Activated CD4-positive, alpha-beta memory T cell treated with anti-CD3 and anti-CD28 coated beads, Interleukin-2, amount 10 ng/mL, durations not matched to agents 7 days and 5 days (primary cell): ENCODE results near the gene KDM3B. TPM values are rescaled to one million over a fixed set of nuclear protein-coding genes. Genes with fewer than 3 reads are reported as not detected.
"Not testable (repeated sequence)": the region's sequence is repeated elsewhere in the genome, so short reads cannot be mapped to it uniquely, and the experiment has no call there.

Experiments
- CTCF ChIA-PET: fragments of 350-600 bp; sonication (Branson Sonifier 250); formaldehyde crosslinking; loops from one replicate; lab custom pipeline; 2021; ENCODE audit warnings: antibody characterized with exemption, inconsistent platforms; lab: Charles Lee
- POLR2A ChIA-PET: fragments of 350-600 bp; sonication (Branson Sonifier 250); formaldehyde crosslinking; loops from one replicate; lab custom pipeline; 2021; ENCODE audit warnings: antibody characterized with exemption; lab: Charles Lee
- DNase-seq: peaks from one replicate; pipeline ENCODE4 v3.0.0-alpha.2; 2020
- H3K27ac Mint-ChIP-seq: one replicate; pipeline ENCODE4 v1.8.0; 2021; ENCODE audit warnings: mild to moderate bottlenecking, mixed read lengths
- H3K27me3 Mint-ChIP-seq: one replicate; pipeline ENCODE4 v1.8.0; 2021; ENCODE audit warnings: mixed read lengths
- H3K36me3 Mint-ChIP-seq: one replicate; pipeline ENCODE4 v1.8.0; 2021; ENCODE audit warnings: low read depth, mixed read lengths
- H3K4me1 Mint-ChIP-seq: one replicate; pipeline ENCODE4 v1.8.0; 2021; ENCODE audit warnings: mixed read lengths
- H3K4me3 Mint-ChIP-seq: one replicate; pipeline ENCODE4 v1.8.0; 2021; ENCODE audit warnings: mild to moderate bottlenecking, mixed read lengths
- H3K9me3 Mint-ChIP-seq: one replicate; pipeline ENCODE4 v1.8.0; 2021; ENCODE audit warnings: mixed read lengths
- total RNA-seq, 2 experiments: library from RNA; stranded (reverse); gene quantifications; one replicate each; pipeline ENCODE4 v1.2.3, GENCODE V29; 2021

Gene KDM3B, protein sequence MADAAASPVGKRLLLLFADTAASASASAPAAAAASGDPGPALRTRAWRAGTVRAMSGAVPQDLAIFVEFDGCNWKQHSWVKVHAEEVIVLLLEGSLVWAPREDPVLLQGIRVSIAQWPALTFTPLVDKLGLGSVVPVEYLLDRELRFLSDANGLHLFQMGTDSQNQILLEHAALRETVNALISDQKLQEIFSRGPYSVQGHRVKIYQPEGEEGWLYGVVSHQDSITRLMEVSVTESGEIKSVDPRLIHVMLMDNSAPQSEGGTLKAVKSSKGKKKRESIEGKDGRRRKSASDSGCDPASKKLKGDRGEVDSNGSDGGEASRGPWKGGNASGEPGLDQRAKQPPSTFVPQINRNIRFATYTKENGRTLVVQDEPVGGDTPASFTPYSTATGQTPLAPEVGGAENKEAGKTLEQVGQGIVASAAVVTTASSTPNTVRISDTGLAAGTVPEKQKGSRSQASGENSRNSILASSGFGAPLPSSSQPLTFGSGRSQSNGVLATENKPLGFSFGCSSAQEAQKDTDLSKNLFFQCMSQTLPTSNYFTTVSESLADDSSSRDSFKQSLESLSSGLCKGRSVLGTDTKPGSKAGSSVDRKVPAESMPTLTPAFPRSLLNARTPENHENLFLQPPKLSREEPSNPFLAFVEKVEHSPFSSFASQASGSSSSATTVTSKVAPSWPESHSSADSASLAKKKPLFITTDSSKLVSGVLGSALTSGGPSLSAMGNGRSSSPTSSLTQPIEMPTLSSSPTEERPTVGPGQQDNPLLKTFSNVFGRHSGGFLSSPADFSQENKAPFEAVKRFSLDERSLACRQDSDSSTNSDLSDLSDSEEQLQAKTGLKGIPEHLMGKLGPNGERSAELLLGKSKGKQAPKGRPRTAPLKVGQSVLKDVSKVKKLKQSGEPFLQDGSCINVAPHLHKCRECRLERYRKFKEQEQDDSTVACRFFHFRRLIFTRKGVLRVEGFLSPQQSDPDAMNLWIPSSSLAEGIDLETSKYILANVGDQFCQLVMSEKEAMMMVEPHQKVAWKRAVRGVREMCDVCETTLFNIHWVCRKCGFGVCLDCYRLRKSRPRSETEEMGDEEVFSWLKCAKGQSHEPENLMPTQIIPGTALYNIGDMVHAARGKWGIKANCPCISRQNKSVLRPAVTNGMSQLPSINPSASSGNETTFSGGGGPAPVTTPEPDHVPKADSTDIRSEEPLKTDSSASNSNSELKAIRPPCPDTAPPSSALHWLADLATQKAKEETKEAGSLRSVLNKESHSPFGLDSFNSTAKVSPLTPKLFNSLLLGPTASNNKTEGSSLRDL (N-terminal part only)
- 10 to 100 TPM; 51.9 to 57.9 TPM for total RNA-seq

DNA sequence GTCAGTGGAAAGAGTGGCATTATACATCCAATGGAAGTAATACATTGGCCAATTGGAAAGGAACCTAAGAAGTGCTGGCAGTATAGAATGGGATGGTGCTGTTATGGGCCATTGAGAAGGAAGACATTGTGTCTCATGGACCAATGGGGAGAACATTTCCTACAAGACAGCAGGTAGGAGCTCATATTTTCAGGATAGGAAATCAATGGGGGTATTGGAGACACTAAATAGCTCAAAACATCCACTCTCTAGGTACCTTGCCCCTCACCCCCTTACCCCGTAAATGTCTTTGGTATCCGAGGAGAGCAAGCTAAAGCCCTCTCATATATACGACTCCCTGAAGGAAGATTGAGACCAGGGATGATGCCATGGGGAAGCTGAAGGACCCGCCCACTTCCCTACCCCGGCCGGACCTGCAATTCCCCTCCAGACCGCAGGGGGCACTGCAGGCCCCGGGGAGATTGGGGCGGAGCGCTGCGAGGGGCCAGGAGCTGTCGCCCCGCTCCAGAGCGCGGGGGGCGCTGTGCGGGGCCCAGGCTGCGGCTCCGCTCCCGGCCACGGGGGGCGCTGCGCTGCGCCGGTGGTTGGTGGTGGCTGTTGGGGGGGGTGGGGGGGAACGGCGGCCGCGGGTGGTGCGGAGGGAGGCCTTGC is at the start of gene KDM3B:
Gene KDM3B, plus strand, starts transcription at position 615 of the 651 bp plus-strand sequence. CDS start 111 bp downstream, outside the sequence.
- POLR2A ChIA-PET = interaction anchor here (0.5 to 6.5 kb wide), 14 partner anchors 13 to 223 kb away, joined by 3 to 182 read pairs (median 12); partner anchors contain the start of genes BRD8, CDC23, CDC25C and EGR1
- Mint-ChIP-seq H3K36me3 (peaks cover 45% of the 10 kb centered on the region), H3K4me1 (peaks cover 42% of the 10 kb centered on the region), H3K27ac (peak within 1 kb of the TSS; percentile 91), H3K4me3 (peak within 1 kb of the TSS; percentile 94), H3K27me3 (no peaks in the 10 kb centered on the region), H3K9me3 (peaks cover 8% of the 10 kb centered on the region)
- peak; percentile 94 for DNase-seq
- CTCF ChIA-PET = interaction anchor here (0.6 to 9.7 kb wide), 45 partner anchors 8 to 390 kb away, joined by 3 to 387 read pairs (median 4); partner anchors contain the start of genes BRD8, CDC23, CDC25C and EGR1

DNA sequence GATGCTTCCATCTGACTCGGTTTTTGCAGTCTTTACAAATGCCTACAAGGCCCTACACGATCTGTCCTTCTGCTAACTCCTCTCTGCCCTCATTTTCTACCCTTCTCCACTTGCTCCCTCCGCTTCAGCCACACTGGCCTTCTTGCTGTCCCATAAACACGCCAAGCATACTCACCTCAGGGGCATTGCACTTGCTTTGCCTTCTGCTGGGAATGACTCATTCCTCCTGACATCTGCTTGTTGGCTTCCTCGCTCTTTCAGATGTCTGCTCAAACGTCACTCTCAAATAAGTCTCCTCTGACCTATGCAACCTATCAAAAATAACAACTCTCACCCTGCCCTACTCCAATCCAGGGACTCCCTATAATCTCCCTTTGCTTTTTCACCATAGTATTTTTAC is 49.1 kb upstream of the KDM3B start:
- Mint-ChIP-seq H3K4me3 (no peak overlapping the region), H3K36me3 (peaks cover 18% of the 10 kb centered on the region), H3K27me3 (no peaks in the 10 kb centered on the region), H3K9me3 (no peaks in the 10 kb centered on the region), H3K4me1 (peaks cover 2% of the 10 kb centered on the region), H3K27ac (no peak overlapping the region)
- POLR2A ChIA-PET = no interaction called here
- no peak for DNase-seq
- CTCF ChIA-PET = interaction anchor here (1.1 kb wide), 1 partner anchor 49 kb away, joined by 4 read pairs; no protein-coding TSS in a partner anchor

DNA sequence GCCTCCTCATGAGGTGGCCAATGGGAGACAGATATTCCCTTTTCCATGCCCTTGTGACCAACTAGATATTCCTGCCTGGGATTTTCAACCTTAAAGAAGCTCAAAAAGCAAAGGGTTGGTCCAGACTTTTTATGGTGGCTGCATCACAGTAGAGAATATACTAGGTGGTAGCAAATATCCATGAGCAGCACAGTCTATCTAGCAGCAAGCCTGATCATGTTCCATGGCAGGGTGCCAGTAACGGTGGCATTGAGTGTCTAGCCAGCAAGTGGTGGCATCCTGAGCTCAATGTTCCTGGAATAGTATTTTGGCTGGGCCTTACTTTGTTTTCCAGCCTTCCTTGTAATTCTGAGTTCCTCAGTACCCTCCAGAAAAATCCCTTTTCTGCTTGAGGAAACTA is 46.7 kb upstream of the KDM3B start:
- H3K27me3 Mint-ChIP-seq = no peaks in the 10 kb centered on the region
- no peaks in the 10 kb centered on the region for H3K9me3 Mint-ChIP-seq
- ChIA-PET CTCF (interaction anchor here (1.4 kb wide), 1 partner anchor 21 kb away, joined by 4 read pairs; no protein-coding TSS in a partner anchor), POLR2A (interaction anchor here (1.5 kb wide), 1 partner anchor 32 kb away, joined by 3 read pairs; the partner anchor contains the start of gene FAM53C)
- peaks cover 20% of the 10 kb centered on the region for H3K36me3 Mint-ChIP-seq
- no peak overlapping the region for H3K27ac Mint-ChIP-seq
- no peak for DNase-seq
- no peak overlapping the region for H3K4me3 Mint-ChIP-seq
- peaks cover 2% of the 10 kb centered on the region for H3K4me1 Mint-ChIP-seq

DNA sequence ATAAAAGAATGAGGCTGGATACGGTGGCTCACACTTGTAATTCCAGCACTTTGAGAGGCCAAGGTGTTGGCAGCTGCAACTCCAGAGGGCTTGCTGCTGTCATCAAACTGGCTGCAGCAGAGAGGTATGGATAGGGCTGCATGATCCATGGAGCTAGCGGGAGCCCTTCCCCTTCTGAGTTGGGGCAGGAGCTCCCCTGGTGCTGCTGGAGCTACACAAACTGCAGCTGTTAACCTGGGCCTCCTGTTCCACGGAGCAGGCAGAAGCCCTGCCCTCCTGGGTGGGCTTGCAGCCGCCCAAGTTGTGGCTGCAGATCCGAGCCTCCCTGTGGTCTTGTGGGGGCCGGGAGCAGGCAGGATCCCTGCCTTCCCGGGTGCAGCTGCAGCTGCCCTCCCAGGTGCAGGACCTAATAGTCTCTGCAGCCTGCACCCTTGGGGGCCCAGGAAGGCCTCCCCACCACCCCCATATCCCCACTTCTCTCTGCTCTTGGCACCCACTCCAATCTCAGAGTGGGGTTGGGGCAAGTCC is 36.7 kb upstream of the KDM3B start:
- Mint-ChIP-seq H3K4me1 (no peaks in the 10 kb centered on the region), H3K36me3 (peaks cover 40% of the 10 kb centered on the region), H3K27me3 (no peaks in the 10 kb centered on the region), H3K9me3 (no peaks in the 10 kb centered on the region), H3K4me3 (no peak overlapping the region), H3K27ac (no peak overlapping the region)
- CTCF ChIA-PET = no interaction called here
- POLR2A ChIA-PET = no interaction called here
- DNase-seq = no peak

DNA sequence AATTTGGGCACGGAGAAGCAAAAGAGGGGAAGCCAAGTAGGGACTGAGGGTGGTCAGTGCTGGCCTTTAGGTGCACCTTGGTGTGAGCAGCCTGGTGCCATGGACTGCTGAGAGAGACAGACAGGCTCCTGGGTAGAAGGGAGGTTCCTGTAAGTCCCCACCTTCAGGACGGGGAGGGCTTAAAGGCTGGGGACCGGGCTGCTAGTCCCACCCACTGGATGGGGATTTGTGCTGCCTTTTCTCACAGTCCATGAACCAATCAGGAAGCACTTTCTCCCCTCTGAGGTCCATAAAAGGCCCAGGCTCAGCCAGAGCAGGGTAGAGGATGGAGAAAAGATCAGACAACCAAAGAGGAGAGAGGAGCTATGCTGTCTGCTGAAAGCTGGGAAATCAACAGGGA is 36.1 kb upstream of the KDM3B start:
- DNase-seq = no peak
- no peaks in the 10 kb centered on the region for H3K27me3 Mint-ChIP-seq
- peaks cover 38% of the 10 kb centered on the region for H3K36me3 Mint-ChIP-seq
- H3K4me3 Mint-ChIP-seq = no peak overlapping the region
- no peaks in the 10 kb centered on the region for H3K4me1 Mint-ChIP-seq
- no peak overlapping the region for H3K27ac Mint-ChIP-seq
- CTCF ChIA-PET = no interaction called here
- H3K9me3 Mint-ChIP-seq = no peaks in the 10 kb centered on the region
- POLR2A ChIA-PET = no interaction called here

DNA sequence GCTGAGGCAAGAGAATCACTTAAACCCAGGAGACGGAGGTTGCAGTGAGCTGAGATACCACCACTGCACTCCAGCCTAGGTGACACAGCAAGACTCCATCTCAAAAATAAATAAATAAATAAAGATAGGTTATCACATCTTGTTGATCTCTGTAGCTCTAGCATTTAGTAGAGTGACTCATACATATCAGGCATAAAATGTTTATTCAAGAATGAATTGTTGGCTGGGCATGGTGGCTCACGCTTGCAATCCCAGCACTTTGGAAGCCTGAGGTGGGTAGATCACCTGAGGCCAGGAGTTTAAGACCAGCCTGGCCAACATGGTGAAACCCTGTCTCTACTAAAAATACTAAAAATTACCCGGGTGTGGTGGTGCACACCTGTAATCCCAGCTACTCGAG is 34.3 kb upstream of the KDM3B start:
- DNase-seq, H3K4me1 Mint-ChIP-seq, POLR2A ChIA-PET, H3K9me3 Mint-ChIP-seq, H3K4me3 Mint-ChIP-seq, H3K27me3 Mint-ChIP-seq, H3K27ac Mint-ChIP-seq: not testable (repeated sequence)
- CTCF ChIA-PET = interaction anchor here (1.2 kb wide), 1 partner anchor 132 kb away, joined by 3 read pairs; no protein-coding TSS in a partner anchor
- H3K36me3 Mint-ChIP-seq = peaks cover 24% of the 10 kb centered on the region

DNA sequence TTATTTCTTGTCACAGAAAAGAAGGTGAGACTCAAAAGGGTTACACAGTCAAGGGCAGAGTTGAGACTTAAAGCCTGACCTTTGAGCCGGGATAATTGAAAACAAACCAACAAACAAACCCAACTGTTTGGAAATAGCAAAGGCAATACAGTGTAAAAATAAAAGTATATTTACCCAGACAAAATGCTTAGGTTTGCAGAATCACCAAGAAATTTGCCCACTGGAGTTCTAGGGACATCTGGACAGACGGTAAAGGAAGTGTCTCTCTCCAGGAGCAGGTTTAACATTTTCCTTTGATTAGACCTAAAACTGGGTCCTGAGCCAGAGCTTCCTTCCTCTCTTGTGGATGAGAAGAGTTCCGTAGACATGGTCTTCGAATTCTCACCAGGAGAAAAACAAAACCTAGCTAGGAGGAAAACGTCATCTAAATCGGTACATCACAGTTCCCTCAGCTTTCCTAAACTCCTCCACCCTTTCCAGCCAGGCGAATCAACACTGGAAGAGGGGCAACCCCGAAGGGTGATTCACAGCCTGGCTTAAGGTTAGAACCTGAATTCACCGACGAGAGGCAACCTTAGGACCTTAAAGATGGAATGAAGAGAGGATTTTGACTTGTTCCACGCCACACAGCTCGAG is 21.6 kb upstream of the KDM3B start:
- ChIA-PET CTCF (interaction anchor here (1.2 to 17.2 kb wide), 6 partner anchors 12 to 173 kb away, joined by 3 to 387 read pairs (median 6); partner anchors contain the start of genes EGR1, KDM3B and KIF20A), POLR2A (interaction anchor here (0.6 to 4.7 kb wide), 15 partner anchors 9 to 578 kb away, joined by 3 to 87 read pairs (median 5); partner anchors contain the start of genes BRD8, CDC23, EGR1 and ETF1)
- H3K4me3 Mint-ChIP-seq = peak overlapping the region; percentile 83
- H3K4me1 Mint-ChIP-seq = peaks cover 32% of the 10 kb centered on the region
- no peak for DNase-seq
- H3K27ac Mint-ChIP-seq = peak overlapping the region; percentile 62
- no peaks in the 10 kb centered on the region for H3K9me3 Mint-ChIP-seq
- peaks cover 6% of the 10 kb centered on the region for H3K36me3 Mint-ChIP-seq
- no peaks in the 10 kb centered on the region for H3K27me3 Mint-ChIP-seq

DNA sequence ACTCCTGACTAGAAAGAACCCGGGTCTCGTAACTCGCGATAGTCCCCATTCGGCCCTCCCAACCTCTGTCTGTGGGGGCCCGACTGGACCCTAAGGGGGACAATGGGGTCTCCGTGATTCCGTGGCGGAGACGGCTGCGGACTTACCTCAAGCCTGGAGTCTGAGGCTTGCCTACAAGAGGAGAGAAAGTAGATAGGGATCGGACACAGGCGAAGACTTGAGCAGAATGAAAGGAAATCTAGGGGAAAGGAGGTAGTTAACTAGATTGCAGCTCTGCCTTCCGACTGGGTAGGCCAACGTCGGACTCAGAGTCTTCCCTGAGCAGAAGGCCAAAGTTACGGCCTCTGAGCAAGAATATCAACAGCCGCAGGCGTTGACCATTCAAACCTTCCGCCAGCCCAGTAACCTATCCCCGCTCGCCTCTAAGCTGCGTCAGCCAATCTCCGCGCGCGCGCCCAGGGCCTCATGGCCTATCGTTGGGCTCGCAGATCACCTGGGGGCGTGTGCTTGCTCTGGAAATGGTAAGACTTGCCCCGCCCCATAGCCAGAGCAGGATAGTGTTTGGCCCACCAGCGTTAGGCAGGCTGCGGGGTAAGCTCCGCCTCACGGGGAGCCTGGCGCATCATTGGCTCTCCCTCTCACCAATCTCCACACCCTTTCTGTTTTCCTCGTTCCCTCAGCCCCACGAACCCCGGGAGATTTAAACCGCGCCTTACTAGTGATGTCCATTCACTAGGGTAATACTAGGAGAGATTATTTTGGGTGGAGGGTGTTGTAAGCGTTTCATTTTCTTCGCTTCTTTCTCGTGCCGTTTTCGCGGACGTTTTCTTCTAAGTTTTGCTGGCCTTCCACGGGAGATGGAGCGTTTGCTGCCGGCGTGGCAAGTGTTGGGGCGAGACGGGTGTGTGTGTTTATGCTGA is 20.8 kb upstream of the KDM3B start, which contains the start of gene CDC25C:
Gene CDC25C, minus strand, starts transcription at position 356 of the 920 bp plus-strand sequence. CDS start 624 bp downstream, outside the sequence.
- Mint-ChIP-seq H3K27me3 (no peaks in the 10 kb centered on the region), H3K36me3 (peaks cover 4% of the 10 kb centered on the region), H3K4me1 (peaks cover 33% of the 10 kb centered on the region), H3K27ac (peak within 1 kb of the TSS; percentile 62), H3K4me3 (peak within 1 kb of the TSS; percentile 83), H3K9me3 (no peaks in the 10 kb centered on the region)
- POLR2A ChIA-PET = interaction anchor here (0.6 to 4.7 kb wide), 15 partner anchors 8 to 578 kb away, joined by 3 to 87 read pairs (median 5); partner anchors contain the start of genes BRD8, CDC23, EGR1 and ETF1
- CTCF ChIA-PET = interaction anchor here (1.0 to 17.2 kb wide), 7 partner anchors 11 to 212 kb away, joined by 3 to 387 read pairs (median 5); partner anchors contain the start of genes EGR1, ETF1, KDM3B and KIF20A
- DNase-seq = peak; percentile 98

DNA sequence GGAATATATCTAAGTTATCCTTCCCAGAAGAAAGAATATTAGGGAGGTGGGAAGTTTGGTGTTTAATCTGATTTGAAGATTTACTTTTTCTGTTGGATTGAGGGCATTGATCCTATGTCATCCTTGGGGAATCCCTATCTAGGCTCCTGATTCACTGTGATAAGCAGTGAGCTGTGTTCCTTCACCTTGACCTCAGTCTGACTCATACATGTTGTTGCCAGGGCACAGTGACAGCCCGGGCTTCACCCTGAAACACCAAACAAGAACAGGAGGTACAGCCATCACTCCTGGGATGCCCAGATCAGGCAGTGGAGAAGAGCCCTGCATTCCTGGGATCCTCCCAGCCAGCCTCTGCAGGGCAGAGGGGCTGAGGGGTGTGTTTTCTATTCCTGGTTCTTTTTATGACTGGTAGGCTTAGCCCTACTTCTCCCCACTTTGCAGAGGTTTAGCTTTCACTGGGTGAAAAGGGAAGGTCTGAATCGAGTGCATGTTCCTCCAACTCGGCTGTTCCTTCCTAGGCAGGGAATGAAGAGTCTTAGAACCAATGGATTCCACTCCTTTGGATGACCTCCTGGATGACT is 17.5 kb upstream of the KDM3B start:
- Mint-ChIP-seq H3K4me3 (no peak overlapping the region), H3K9me3 (no peaks in the 10 kb centered on the region), H3K27ac (no peak overlapping the region), H3K27me3 (no peaks in the 10 kb centered on the region), H3K36me3 (no peaks in the 10 kb centered on the region), H3K4me1 (peaks cover 47% of the 10 kb centered on the region)
- no peak for DNase-seq
- CTCF ChIA-PET = interaction anchor here (17.2 kb wide), 1 partner anchor 16 kb away, joined by 387 read pairs; the partner anchor contains the start of gene KDM3B
- POLR2A ChIA-PET = interaction anchor here (1.5 to 4.7 kb wide), 2 partner anchors 18 to 302 kb away, joined by 3 to 87 read pairs; partner anchors contain the start of genes FAM13B and KDM3B
